HS-5 (cell line): ENCODE data around the gene SLC6A13.
"Not testable (repeated sequence)": the region's sequence is repeated elsewhere in the genome, so short reads cannot be mapped to it uniquely, and the experiment has no call there.

ENCODE experiments used
- DNase-seq: peaks from one replicate; pipeline ENCODE4 v3.0.0-alpha.2; 2012; ENCODE audit warnings: low read depth

SLC6A13 gene

GRCh38 chr12:197911-198695, 64.5 kb downstream of the SLC6A13 start:
- no peak for DNase-seq

GRCh38 chr12:197347-197746, 65.3 kb downstream of the SLC6A13 start:
- DNase-seq: no peak

- DNase-seq: no peak
Measured at GRCh38 chr12:196436-196835, 66.2 kb downstream of the SLC6A13 start.

GRCh38 chr12:195951-196350, 66.7 kb downstream of the SLC6A13 start:
- DNase-seq: no peak

GRCh38 chr12:195156-195555, 67.5 kb downstream of the SLC6A13 start:
- DNase-seq: no peak

- DNase-seq: no peak
Measured at GRCh38 chr12:194276-194675, 68.4 kb downstream of the SLC6A13 start.

- no peak for DNase-seq
Measured at GRCh38 chr12:193261-193660, 69.4 kb downstream of the SLC6A13 start.

GRCh38 chr12:191541-191940, 71.1 kb downstream of the SLC6A13 start:
- no peak for DNase-seq

GRCh38 chr12:190881-191280, 71.8 kb downstream of the SLC6A13 start:
- no peak for DNase-seq

- no peak for DNase-seq
Measured at GRCh38 chr12:189622-189962, 73.0 kb downstream of the SLC6A13 start.

GRCh38 chr12:188910-189621, 73.6 kb downstream of the SLC6A13 start:
- no peak for DNase-seq

GRCh38 chr12:187986-188909, 74.4 kb downstream of the SLC6A13 start:
- not testable (repeated sequence) for DNase-seq

GRCh38 chr12:186006-186625, 76.5 kb downstream of the SLC6A13 start:
- DNase-seq: no peak

- DNase-seq: no peak
Measured at GRCh38 chr12:185576-185955, 77.1 kb downstream of the SLC6A13 start.

GRCh38 chr12:184811-185575, 77.6 kb downstream of the SLC6A13 start:
- DNase-seq: no peak

GRCh38 chr12:182381-182892, 80.2 kb downstream of the SLC6A13 start:
- peak; percentile 79 for DNase-seq

- no peak for DNase-seq
Measured at GRCh38 chr12:181921-182320, 80.7 kb downstream of the SLC6A13 start.

- no peak for DNase-seq
Measured at GRCh38 chr12:180445-180844, 82.2 kb downstream of the SLC6A13 start.

- no peak for DNase-seq
Measured at GRCh38 chr12:179885-180284, 82.8 kb downstream of the SLC6A13 start.

- DNase-seq: no peak
Measured at GRCh38 chr12:179131-179884, 83.3 kb downstream of the SLC6A13 start.

- DNase-seq: no peak
Measured at GRCh38 chr12:178829-179109, 83.9 kb downstream of the SLC6A13 start.
